HepG2 (cell line): ENCODE measurements around the gene CLIC3. TPM values are rescaled to one million over a fixed set of nuclear protein-coding genes. Genes with fewer than 3 reads are reported as not detected.

ENCODE experiments used
- BRD4 ChIP-seq: sonication (generic); formaldehyde crosslinking; IDR thresholded peaks from 2 replicates; pipeline ENCODE4 v1.4.0; 2020; ENCODE audit warnings: missing genetic modification reagents
- GZF1 ChIP-seq: sonication (generic); formaldehyde crosslinking; IDR thresholded peaks from 2 replicates; pipeline ENCODE4 v1.5.1; 2020; ENCODE audit warnings: mild to moderate bottlenecking, missing genetic modification reagents
- HMGA1 ChIP-seq: sonication (generic); formaldehyde crosslinking; conservative IDR thresholded peaks from 2 replicates; pipeline ENCODE4 v1.4.0; 2020; ENCODE audit warnings: missing genetic modification reagents
- KAT7 ChIP-seq: IDR thresholded peaks from 2 replicates; pipeline ENCODE4 v1.6.1; 2018; ENCODE audit warnings: borderline replicate concordance, missing compliant biosample characterization
- KDM5B ChIP-seq: sonication (generic); formaldehyde crosslinking; IDR thresholded peaks from 2 replicates; pipeline ENCODE4 v1.4.0; 2020; ENCODE audit warnings: missing genetic modification reagents, mild to moderate bottlenecking, borderline replicate concordance
- MXD4 ChIP-seq: IDR thresholded peaks from 2 replicates; pipeline ENCODE4 v1.6.1; 2016; ENCODE audit warnings: mild to moderate bottlenecking, missing biosample characterization, missing genetic modification reagents
- NCOA5 ChIP-seq: sonication (generic); formaldehyde crosslinking; IDR thresholded peaks from 2 replicates; pipeline ENCODE4 v1.4.0; 2020; ENCODE audit warnings: missing genetic modification reagents
- PAF1 ChIP-seq: IDR thresholded peaks from 2 replicates; pipeline ENCODE4 v1.6.1; 2016; ENCODE audit warnings: missing genetic modification reagents, missing compliant biosample characterization
- RXRB ChIP-seq: IDR thresholded peaks from 2 replicates; pipeline ENCODE4 v1.6.1; 2016; ENCODE audit warnings: borderline replicate concordance, missing genetic modification reagents, missing compliant biosample characterization
- SIN3B ChIP-seq: fragments of 150-350 bp; IDR thresholded peaks from 2 replicates; pipeline ENCODE4 v1.6.1; 2014; ENCODE audit warnings: low read length
- SRSF1 ChIP-seq: fragments of 200-400 bp; formaldehyde crosslinking; optimal IDR thresholded peaks from 2 replicates; pipeline ENCODE3; 2017; ENCODE audit warnings: mild to moderate bottlenecking, low read depth, low read length, moderate library complexity
- SUZ12 ChIP-seq: fragments of 150-350 bp; IDR thresholded peaks from 2 replicates; pipeline ENCODE4 v1.6.1; 2014; ENCODE audit warnings: low read depth, low read length
- TCF12 ChIP-seq, 2 experiments: fragments of 450-650 bp in 1 of 2; sonication (generic) in 1 of 2; formaldehyde crosslinking in 1 of 2; IDR thresholded peaks; 2 replicates each; pipeline versions ENCODE4 v1.6.1 to v1.8.0; 2017 to 2022; ENCODE audit warnings: antibody characterized with exemption in 1 of 2, mild to moderate bottlenecking in 1 of 2, missing genetic modification reagents in 1 of 2, moderate library complexity in 1 of 2
- ZKSCAN1 ChIP-seq: fragments of 150-350 bp; IDR thresholded peaks from 2 replicates; pipeline ENCODE4 v1.6.1; 2014; ENCODE audit warnings: low read length
- polyA plus RNA-seq, 8 experiments: library from polyadenylated mRNA; depleted of rRNA in 3 of 8; stranded (reverse) in 7 of 8; unstranded in 1 of 8; fragments of >200 nt; fragmentation: Illumina TruSeq in 4 of 8; extraction: Trizol in 4 of 8; gene quantifications; 2 replicates each; pipeline versions ENCODE4 v1.2.1 to v1.2.3, GENCODE V29; 2011 to 2016; ENCODE audit warnings: low read depth in 4 of 8, missing spikeins in 1 of 8, mixed read lengths in 1 of 8; ENCODE audit not compliant: insufficient read depth in 1 of 8
- total RNA-seq, 5 experiments: library from RNA; depleted of rRNA; stranded (reverse); fragments of >200 nt; fragmentation: Illumina TruSeq; extraction: Trizol; gene quantifications; 2 replicates each; pipeline ENCODE4 v1.2.3, GENCODE V29; 2016; ENCODE audit warnings: low read depth in 1 of 5
- TF ChIP-seq, protein P1 (sequence below), 2 experiments: fragments of 450-650 bp in 1 of 2; sonication (generic) in 1 of 2; formaldehyde crosslinking; IDR thresholded peaks; 2 replicates each; pipeline versions ENCODE4 v1.5.0 to v1.8.0; 2020 to 2022; ENCODE audit warnings: mild to moderate bottlenecking in 1 of 2, missing genetic modification reagents in 1 of 2
- TF ChIP-seq, protein P2 (sequence below): sonication (generic); formaldehyde crosslinking; IDR thresholded peaks from 2 replicates; pipeline ENCODE4 v1.4.0; 2020; ENCODE audit warnings: mild to moderate bottlenecking, missing genetic modification reagents
- TF ChIP-seq, protein P3 (sequence below): sonication (generic); formaldehyde crosslinking; conservative IDR thresholded peaks from 2 replicates; pipeline ENCODE4 v1.8.1; 2023; ENCODE audit warnings: missing genetic modification reagents
- TF ChIP-seq, protein P4 (sequence below): sonication (generic); formaldehyde crosslinking; IDR thresholded peaks from 2 replicates; pipeline ENCODE4 v1.4.0; 2020; ENCODE audit warnings: missing genetic modification reagents
- TF ChIP-seq, protein P5 (sequence below): sonication (generic); formaldehyde crosslinking; IDR thresholded peaks from 2 replicates; pipeline ENCODE4 v1.4.0; 2020; ENCODE audit warnings: mild to moderate bottlenecking, missing genetic modification reagents

CLIC3 gene
- total and polyA plus RNA-seq, 2 of the 13 experiments (the other 11 are each of a cell fraction or from before 2014, with no cell fraction given): 0.51 to 1.5 TPM

DNA sequence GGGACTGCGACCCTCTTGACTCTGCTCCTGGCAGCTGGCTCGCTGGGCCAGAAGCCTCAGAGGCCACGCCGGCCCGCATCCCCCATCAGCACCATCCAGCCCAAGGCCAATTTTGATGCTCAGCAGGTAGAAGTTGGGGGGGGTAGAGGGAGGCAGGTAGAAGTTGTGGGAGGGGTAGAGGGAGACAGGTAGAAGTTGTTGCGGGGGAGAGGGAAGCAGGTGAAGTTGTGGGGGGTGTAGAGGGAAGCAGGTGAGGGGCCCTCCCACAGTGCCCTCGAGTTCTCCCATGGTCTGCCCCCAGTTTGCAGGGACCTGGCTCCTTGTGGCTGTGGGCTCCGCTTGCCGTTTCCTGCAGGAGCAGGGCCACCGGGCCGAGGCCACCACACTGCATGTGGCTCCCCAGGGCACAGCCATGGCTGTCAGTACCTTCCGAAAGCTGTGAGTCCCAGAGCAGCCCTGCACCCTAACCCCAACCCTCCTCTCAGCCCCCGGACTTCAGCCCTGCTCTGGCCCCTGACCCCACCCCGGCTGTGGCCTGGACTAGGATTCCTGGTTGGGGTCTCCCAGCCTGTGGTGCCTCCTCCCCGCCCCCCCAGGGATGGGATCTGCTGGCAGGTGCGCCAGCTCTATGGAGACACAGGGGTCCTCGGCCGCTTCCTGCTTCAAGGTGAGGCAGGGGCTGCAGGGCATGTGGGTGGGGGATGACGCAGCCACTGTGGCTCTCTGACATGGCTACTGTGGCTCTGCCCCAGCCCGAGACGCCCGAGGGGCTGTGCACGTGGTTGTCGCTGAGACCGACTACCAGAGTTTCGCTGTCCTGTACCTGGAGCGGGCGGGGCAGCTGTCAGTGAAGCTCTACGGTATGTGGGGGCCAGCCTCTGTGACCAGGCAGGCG is 50.8 kb downstream of the CLIC3 start (continued):
- TF ChIP-seq GZF1: 0 out of 2 replicates have a peak, but pooled peaks have one; percentile 40
- TF ChIP-seq MXD4 (CRISPR knock-in tag): peak; percentile 47; the same call in 1 of the 2 replicates
- TF ChIP-seq, protein P1, sequence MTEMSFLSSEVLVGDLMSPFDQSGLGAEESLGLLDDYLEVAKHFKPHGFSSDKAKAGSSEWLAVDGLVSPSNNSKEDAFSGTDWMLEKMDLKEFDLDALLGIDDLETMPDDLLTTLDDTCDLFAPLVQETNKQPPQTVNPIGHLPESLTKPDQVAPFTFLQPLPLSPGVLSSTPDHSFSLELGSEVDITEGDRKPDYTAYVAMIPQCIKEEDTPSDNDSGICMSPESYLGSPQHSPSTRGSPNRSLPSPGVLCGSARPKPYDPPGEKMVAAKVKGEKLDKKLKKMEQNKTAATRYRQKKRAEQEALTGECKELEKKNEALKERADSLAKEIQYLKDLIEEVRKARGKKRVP (CRISPR knock-in tag; IDR thresholded peaks at IDR 0.05): no peak
- no peak for TF ChIP-seq TCF12 (IDR thresholded peaks at IDR 0.05)
- TF ChIP-seq TCF12 (CRISPR knock-in tag; IDR thresholded peaks at IDR 0.05): no peak
- TF ChIP-seq ZKSCAN1: no peak
- no peak for TF ChIP-seq SIN3B
- 0 out of 2 replicates have a peak, but pooled peaks have one; percentile 17 for TF ChIP-seq KDM5B (CRISPR knock-in tag)
- no peak for TF ChIP-seq RXRB (CRISPR knock-in tag)
- TF ChIP-seq, protein P2, sequence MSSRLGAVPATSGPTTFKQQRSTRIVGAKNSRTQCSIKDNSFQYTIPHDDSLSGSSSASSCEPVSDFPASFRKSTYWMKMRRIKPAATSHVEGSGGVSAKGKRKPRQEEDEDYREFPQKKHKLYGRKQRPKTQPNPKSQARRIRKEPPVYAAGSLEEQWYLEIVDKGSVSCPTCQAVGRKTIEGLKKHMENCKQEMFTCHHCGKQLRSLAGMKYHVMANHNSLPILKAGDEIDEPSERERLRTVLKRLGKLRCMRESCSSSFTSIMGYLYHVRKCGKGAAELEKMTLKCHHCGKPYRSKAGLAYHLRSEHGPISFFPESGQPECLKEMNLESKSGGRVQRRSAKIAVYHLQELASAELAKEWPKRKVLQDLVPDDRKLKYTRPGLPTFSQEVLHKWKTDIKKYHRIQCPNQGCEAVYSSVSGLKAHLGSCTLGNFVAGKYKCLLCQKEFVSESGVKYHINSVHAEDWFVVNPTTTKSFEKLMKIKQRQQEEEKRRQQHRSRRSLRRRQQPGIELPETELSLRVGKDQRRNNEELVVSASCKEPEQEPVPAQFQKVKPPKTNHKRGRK (CRISPR knock-in tag): no peak
- no peak for TF ChIP-seq PAF1
- TF ChIP-seq, protein P3, sequence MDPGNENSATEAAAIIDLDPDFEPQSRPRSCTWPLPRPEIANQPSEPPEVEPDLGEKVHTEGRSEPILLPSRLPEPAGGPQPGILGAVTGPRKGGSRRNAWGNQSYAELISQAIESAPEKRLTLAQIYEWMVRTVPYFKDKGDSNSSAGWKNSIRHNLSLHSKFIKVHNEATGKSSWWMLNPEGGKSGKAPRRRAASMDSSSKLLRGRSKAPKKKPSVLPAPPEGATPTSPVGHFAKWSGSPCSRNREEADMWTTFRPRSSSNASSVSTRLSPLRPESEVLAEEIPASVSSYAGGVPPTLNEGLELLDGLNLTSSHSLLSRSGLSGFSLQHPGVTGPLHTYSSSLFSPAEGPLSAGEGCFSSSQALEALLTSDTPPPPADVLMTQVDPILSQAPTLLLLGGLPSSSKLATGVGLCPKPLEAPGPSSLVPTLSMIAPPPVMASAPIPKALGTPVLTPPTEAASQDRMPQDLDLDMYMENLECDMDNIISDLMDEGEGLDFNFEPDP (CRISPR knock-in tag): no peak
- no peak for TF ChIP-seq BRD4 (CRISPR knock-in tag)
- no peak for TF ChIP-seq SUZ12
- TF ChIP-seq HMGA1 (CRISPR knock-in tag): no peak
- TF ChIP-seq KAT7 (CRISPR knock-in tag): 0 out of 2 replicates have a peak, but pooled peaks have one; percentile 12
- peak; percentile 24 for TF ChIP-seq SRSF1
- TF ChIP-seq NCOA5 (CRISPR knock-in tag): no peak
- TF ChIP-seq, protein P4, sequence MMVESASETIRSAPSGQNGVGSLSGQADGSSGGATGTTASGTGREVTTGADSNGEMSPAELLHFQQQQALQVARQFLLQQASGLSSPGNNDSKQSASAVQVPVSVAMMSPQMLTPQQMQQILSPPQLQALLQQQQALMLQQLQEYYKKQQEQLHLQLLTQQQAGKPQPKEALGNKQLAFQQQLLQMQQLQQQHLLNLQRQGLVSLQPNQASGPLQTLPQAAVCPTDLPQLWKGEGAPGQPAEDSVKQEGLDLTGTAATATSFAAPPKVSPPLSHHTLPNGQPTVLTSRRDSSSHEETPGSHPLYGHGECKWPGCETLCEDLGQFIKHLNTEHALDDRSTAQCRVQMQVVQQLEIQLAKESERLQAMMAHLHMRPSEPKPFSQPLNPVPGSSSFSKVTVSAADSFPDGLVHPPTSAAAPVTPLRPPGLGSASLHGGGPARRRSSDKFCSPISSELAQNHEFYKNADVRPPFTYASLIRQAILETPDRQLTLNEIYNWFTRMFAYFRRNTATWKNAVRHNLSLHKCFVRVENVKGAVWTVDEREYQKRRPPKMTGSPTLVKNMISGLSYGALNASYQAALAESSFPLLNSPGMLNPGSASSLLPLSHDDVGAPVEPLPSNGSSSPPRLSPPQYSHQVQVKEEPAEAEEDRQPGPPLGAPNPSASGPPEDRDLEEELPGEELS: no peak
- TF ChIP-seq, protein P5, sequence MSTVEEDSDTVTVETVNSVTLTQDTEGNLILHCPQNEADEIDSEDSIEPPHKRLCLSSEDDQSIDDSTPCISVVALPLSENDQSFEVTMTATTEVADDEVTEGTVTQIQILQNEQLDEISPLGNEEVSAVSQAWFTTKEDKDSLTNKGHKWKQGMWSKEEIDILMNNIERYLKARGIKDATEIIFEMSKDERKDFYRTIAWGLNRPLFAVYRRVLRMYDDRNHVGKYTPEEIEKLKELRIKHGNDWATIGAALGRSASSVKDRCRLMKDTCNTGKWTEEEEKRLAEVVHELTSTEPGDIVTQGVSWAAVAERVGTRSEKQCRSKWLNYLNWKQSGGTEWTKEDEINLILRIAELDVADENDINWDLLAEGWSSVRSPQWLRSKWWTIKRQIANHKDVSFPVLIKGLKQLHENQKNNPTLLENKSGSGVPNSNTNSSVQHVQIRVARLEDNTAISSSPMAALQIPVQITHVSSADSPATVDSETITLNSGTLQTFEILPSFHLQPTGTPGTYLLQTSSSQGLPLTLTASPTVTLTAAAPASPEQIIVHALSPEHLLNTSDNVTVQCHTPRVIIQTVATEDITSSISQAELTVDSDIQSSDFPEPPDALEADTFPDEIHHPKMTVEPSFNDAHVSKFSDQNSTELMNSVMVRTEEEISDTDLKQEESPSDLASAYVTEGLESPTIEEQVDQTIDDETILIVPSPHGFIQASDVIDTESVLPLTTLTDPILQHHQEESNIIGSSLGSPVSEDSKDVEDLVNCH (CRISPR knock-in tag): no peak
